B cell (primary cell): Measurements from ENCODE around the gene MRTFA. TPM values are rescaled to one million over a fixed set of nuclear protein-coding genes. Genes with fewer than 3 reads are reported as not detected.

Experiments used
- ATAC-seq: fragments of 200-7000 bp; cut with Tn5 transposase; one replicate; pipeline ENCODE4 v1.10.0; 2021; ENCODE audit warnings: low read depth, mild to moderate bottlenecking, moderate number of reproducible peaks, moderate library complexity
- CTCF ChIA-PET: fragments of 350-600 bp; sonication (Branson Sonifier 250); formaldehyde crosslinking; loops from one replicate; lab custom pipeline; 2021; ENCODE audit warnings: antibody characterized with exemption, inconsistent platforms; lab: Charles Lee
- POLR2A ChIA-PET: fragments of 350-600 bp; sonication (Branson Sonifier 250); formaldehyde crosslinking; loops from one replicate; lab custom pipeline; 2021; ENCODE audit warnings: antibody characterized with exemption; lab: Charles Lee
- DNase-seq: peaks from one replicate; pipeline ENCODE4 v3.0.0; 2013
- H2AFZ ChIP-seq: 2 replicates; pipeline ENCODE4 v1.6.1; 2012; ENCODE audit warnings: mild to moderate bottlenecking, low read depth, low read length; ENCODE audit not compliant: insufficient read depth, poor library complexity, severe bottlenecking
- H3K27ac ChIP-seq, 2 donors: 1 replicate in 1 of 2; 2 replicates in 1 of 2; pipeline ENCODE4 v1.5.1; 2012 to 2013; ENCODE audit warnings: low read length in 2 of 2, mild to moderate bottlenecking in 2 of 2, moderate library complexity in 1 of 2
- H3K27me3 ChIP-seq, 4 experiments: fragments of 200-600 bp in 1 of 4; sonication (generic) in 1 of 4; replicated peaks in 1 of 4; 1 replicate in 2 of 4; 2 replicates in 2 of 4; pipeline versions ENCODE4 v1.6.1 to v1.7.0; 2013 to 2016; ENCODE audit warnings: low read length in 3 of 4, mild to moderate bottlenecking in 2 of 4, mixed read lengths in 1 of 4, moderate library complexity in 1 of 4; ENCODE audit not compliant: insufficient read depth in 4 of 4, control insufficient read depth in 3 of 4; ENCODE audit errors: control extremely low read depth in 1 of 4
- H3K36me3 ChIP-seq, 2 experiments: replicated peaks in 1 of 2; 1 replicate in 1 of 2; 2 replicates in 1 of 2; pipeline versions ENCODE4 v1.6.1 to v1.7.1; 2013; ENCODE audit warnings: low read length in 1 of 2; ENCODE audit not compliant: insufficient read depth in 2 of 2, control insufficient read depth in 1 of 2; ENCODE audit errors: control extremely low read depth in 1 of 2, extremely low read depth in 1 of 2
- H3K4me1 ChIP-seq, 2 donors: fragments of 200-600 bp in 1 of 2; sonication (generic) in 1 of 2; 1 replicate in 1 of 2; 2 replicates in 1 of 2; pipeline versions ENCODE4 v1.5.1 to v1.6.1; 2013 to 2017; ENCODE audit warnings: low read length in 2 of 2; ENCODE audit not compliant: control insufficient read depth in 2 of 2, insufficient read depth in 2 of 2
- H3K4me2 ChIP-seq: replicated peaks from 2 replicates; pipeline ENCODE3; 2012; ENCODE audit warnings: mild to moderate bottlenecking, low read depth, low read length; ENCODE audit not compliant: poor library complexity, severe bottlenecking
- H3K4me3 ChIP-seq, 5 experiments: fragments of 200-600 bp in 1 of 5; sonication (generic) in 1 of 5; 1 replicate in 3 of 5; 2 replicates in 2 of 5; pipeline versions ENCODE4 v1.5.1 to v1.7.0; 2011 to 2016; ENCODE audit warnings: low read length in 4 of 5, mild to moderate bottlenecking in 4 of 5, low read depth in 2 of 5, control low read depth in 1 of 5, moderate library complexity in 1 of 5; ENCODE audit not compliant: insufficient read depth in 1 of 5; ENCODE audit errors: control extremely low read depth in 1 of 5, extremely low read depth in 1 of 5
- H3K79me2 ChIP-seq: fragments of 200-600 bp; sonication (generic); one replicate; pipeline ENCODE4 v1.6.0; 2016; ENCODE audit warnings: low read length; ENCODE audit not compliant: control insufficient read depth, insufficient read depth
- H3K9ac ChIP-seq: fragments of 200-600 bp; sonication (generic); 2 replicates; pipeline ENCODE4 v1.6.1; 2017; ENCODE audit warnings: mild to moderate bottlenecking, low read length, moderate library complexity
- H3K9me3 ChIP-seq, 3 donors: one replicate each; pipeline versions ENCODE4 v1.6.1 to v1.7.1; 2013; ENCODE audit warnings: low read length in 2 of 3; ENCODE audit not compliant: control insufficient read depth in 2 of 3, insufficient read depth in 1 of 3; ENCODE audit errors: control extremely low read depth in 1 of 3
- H4K20me1 ChIP-seq: 2 replicates; pipeline ENCODE4 v1.6.0; 2012; ENCODE audit warnings: mild to moderate bottlenecking, low read length; ENCODE audit not compliant: insufficient read depth, control insufficient read depth, poor library complexity, severe bottlenecking
- H3K27ac Mint-ChIP-seq: one replicate; pipeline ENCODE4 v1.8.0; 2021; ENCODE audit warnings: mixed read lengths
- H3K27me3 Mint-ChIP-seq: one replicate; pipeline ENCODE4 v1.8.0; 2021; ENCODE audit warnings: mixed read lengths
- H3K4me1 Mint-ChIP-seq: one replicate; pipeline ENCODE4 v1.8.0; 2021; ENCODE audit warnings: mixed read lengths
- H3K4me3 Mint-ChIP-seq: one replicate; pipeline ENCODE4 v1.8.0; 2021; ENCODE audit warnings: mixed read lengths
- H3K9me3 Mint-ChIP-seq: one replicate; pipeline ENCODE4 v1.8.0; 2022; ENCODE audit warnings: mixed read lengths; ENCODE audit not compliant: insufficient read depth
- EZH2 ChIP-seq: IDR thresholded peaks from 2 replicates; pipeline ENCODE4 v1.6.1; 2012; ENCODE audit warnings: borderline replicate concordance, low read depth, mild to moderate bottlenecking, moderate library complexity, low read length; ENCODE audit not compliant: insufficient read depth, poor library complexity, severe bottlenecking
- WGBS: methylation state at CpG from one replicate; pipeline ENCODE4 v1.1.5; 2013; ENCODE audit warnings: missing lambda C conversion rate; ENCODE audit not compliant: insufficient coverage; 5-methylcytosine and 5-hydroxymethylcytosine counted together
- intact Hi-C: fragments of 100-400 bp; cut with micrococcal nuclease; formaldehyde crosslinking; loops from one replicate; pipeline ENCODE4 v1.10.0; 2022
- polyA plus RNA-seq: library from polyadenylated mRNA; depleted of rRNA; stranded (reverse); fragments of >200 nt; gene quantifications from 2 replicates; pipeline ENCODE4 v1.2.3, GENCODE V29; 2012
- total RNA-seq, 2 donors: library from RNA; stranded (reverse); fragments of 120-200 nt in 1 of 2; gene quantifications; 1 replicate in 1 of 2; 2 replicates in 1 of 2; pipeline versions ENCODE4 v1.2.3 to v1.2.4, GENCODE V29; 2013 to 2022
- TF ChIP-seq, protein P1 (sequence below): fragments of 200-600 bp; IDR thresholded peaks from one replicate; pipeline ENCODE4 v1.8.0; 2022; ENCODE audit warnings: antibody characterized with exemption, mild to moderate bottlenecking

Gene MRTFA
- total and polyA plus RNA-seq, 2 donors (not counting 1 experiment from before 2014, with no cell fraction given), result 28.9 to 82.6 TPM

DNA sequence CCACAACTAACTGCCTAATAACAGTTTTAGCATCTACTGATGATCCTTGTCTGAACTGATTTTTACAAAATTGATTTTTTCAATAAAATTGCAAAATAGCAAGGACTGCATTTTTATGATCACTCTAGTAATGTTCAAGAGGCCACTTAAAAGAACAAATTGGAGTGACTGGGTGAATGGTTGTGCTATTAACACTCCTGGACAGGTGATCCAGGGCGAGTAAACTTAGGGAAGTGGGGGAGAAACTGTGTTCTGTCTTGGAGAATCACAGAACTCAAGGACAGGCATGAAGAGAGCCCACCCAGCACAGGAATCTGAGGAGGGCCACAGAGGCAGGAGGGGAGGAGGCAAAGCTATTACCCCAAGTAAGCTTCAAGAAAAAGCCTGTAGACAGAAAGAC, 190.3 kb downstream of the MRTFA start:
- ATAC-seq, result no peak
- intact Hi-C loops, result no loop called here
- POLR2A ChIA-PET, result no interaction called here

DNA sequence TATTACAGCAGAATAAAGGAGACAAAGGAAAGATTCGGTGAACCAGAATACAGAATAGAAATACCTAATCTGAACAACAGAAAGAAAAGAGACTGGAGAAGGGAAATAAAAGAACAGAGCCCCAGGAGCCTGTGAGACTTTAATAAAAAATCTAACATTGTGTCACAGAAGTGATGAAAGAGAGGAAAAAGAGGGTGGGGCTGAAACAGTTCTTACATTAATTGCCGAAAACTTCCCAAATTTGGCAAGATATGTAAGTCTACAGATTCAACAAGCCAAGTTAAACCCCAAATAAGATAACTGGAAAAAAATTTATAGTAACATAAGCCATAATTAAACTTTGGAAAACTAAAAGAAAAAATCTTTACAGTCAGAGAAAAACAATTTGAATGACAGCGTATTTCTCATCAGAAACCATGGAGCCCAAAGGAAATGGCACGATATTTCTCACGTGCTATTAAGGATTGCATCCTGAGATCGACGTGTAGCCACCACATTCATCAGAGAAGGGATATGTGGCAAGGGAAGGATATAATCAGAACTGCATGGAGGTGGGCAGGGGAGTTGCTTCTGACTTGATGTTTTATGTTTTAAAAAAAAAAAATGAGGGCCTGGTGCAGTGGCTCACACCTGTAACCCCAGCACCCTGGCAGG, 192.2 kb downstream of the MRTFA start:
- H3K4me3 Mint-ChIP-seq, result peak overlapping the region; percentile 1
- CTCF ChIA-PET, result interaction anchor here (0.7 to 10.9 kb wide), 3 partner anchors 9 to 202 kb away, joined by 3 to 73 read pairs (median 5); no protein-coding TSS in a partner anchor

More for the DNA sequence above, 190.3 kb downstream of the MRTFA start:
- Mint-ChIP-seq H3K9me3 (no peaks in the 10 kb centered on the region), H3K27ac (no peak overlapping the region), H3K27me3 (no peaks in the 10 kb centered on the region), H3K4me3 (no peak overlapping the region), H3K4me1 (peaks cover 72% of the 10 kb centered on the region)
- Histone ChIP-seq H3K4me1 (peaks cover 30 to 44% of the 10 kb centered on the region in 2 donors), H4K20me1 (peaks cover 49% of the 10 kb centered on the region), H3K79me2 (peaks cover 99% of the 10 kb centered on the region), H3K9me3 (no peaks in the 10 kb centered on the region), H3K36me3 (peaks cover 4 to 25% of the 10 kb centered on the region in 2 experiments), H3K9ac (no peak overlapping the region), H3K27ac (peak overlapping the region in 1 of 2 donors; percentile 27), H3K4me3 (no peak overlapping the region), H3K4me2 (no peak overlapping the region), H2AFZ (no peak overlapping the region), H3K27me3 (no peaks in the 10 kb centered on the region)
- CTCF ChIA-PET, result interaction anchor here (1.3 to 10.9 kb wide), 3 partner anchors 11 to 200 kb away, joined by 3 to 73 read pairs (median 4); no protein-coding TSS in a partner anchor
- WGBS, result 100% methylated on average over 1 of the region's 1 CpG
- TF ChIP-seq, protein P1, sequence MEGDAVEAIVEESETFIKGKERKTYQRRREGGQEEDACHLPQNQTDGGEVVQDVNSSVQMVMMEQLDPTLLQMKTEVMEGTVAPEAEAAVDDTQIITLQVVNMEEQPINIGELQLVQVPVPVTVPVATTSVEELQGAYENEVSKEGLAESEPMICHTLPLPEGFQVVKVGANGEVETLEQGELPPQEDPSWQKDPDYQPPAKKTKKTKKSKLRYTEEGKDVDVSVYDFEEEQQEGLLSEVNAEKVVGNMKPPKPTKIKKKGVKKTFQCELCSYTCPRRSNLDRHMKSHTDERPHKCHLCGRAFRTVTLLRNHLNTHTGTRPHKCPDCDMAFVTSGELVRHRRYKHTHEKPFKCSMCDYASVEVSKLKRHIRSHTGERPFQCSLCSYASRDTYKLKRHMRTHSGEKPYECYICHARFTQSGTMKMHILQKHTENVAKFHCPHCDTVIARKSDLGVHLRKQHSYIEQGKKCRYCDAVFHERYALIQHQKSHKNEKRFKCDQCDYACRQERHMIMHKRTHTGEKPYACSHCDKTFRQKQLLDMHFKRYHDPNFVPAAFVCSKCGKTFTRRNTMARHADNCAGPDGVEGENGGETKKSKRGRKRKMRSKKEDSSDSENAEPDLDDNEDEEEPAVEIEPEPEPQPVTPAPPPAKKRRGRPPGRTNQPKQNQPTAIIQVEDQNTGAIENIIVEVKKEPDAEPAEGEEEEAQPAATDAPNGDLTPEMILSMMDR, result no peak
- no peak for TF ChIP-seq EZH2
- no peak for DNase-seq

More for the DNA sequence above, 192.2 kb downstream of the MRTFA start:
- H3K27me3 ChIP-seq, result no peaks in the 10 kb centered on the region
- peak overlapping the region; percentile 34 for H3K27ac Mint-ChIP-seq
- no peak overlapping the region for H3K4me3 ChIP-seq
- H3K4me1 Mint-ChIP-seq, result peaks cover 71% of the 10 kb centered on the region
- H3K36me3 ChIP-seq, result peaks cover 4 to 29% of the 10 kb centered on the region in 2 experiments
- DNase-seq (no peak), ATAC-seq (no peak)
- no peaks in the 10 kb centered on the region for H3K27me3 Mint-ChIP-seq
- intact Hi-C loops, result no loop called here
- peak overlapping the region in 1 of 2 donors; percentile 1 for H3K27ac ChIP-seq
- POLR2A ChIA-PET, result interaction anchor here (0.5 kb wide), 1 partner anchor 886 kb away, joined by 3 read pairs; no protein-coding TSS in a partner anchor
- WGBS, result 100% methylated on average over 5 of the region's 7 CpGs
- TF ChIP-seq, protein P1, result no peak
- TF ChIP-seq EZH2, result no peak
- H4K20me1 ChIP-seq, result peaks cover 40% of the 10 kb centered on the region
- H3K9me3 Mint-ChIP-seq, result no peaks in the 10 kb centered on the region
- peaks cover 30 to 49% of the 10 kb centered on the region in 2 donors for H3K4me1 ChIP-seq
- no peaks in the 10 kb centered on the region for H3K9me3 ChIP-seq
- H3K79me2 ChIP-seq, result peaks cover 99% of the 10 kb centered on the region
- no peak overlapping the region for H3K9ac ChIP-seq
- H2AFZ ChIP-seq, result no peak overlapping the region
- peak overlapping the region; percentile 40 for H3K4me2 ChIP-seq
